HT1080 (cell line): Measurements from ENCODE around the gene MYADM. TPM values are rescaled to one million over a fixed set of nuclear protein-coding genes. Genes with fewer than 3 reads are reported as not detected.

Source experiments
- DNase-seq: peaks from one replicate; pipeline ENCODE4 v3.0.0-alpha.2; 2015; ENCODE audit warnings: low read depth
- total RNA-seq: library from RNA; depleted of rRNA; stranded (reverse); fragments of >200 nt; shearing (Covaris generic); gene quantifications from 2 replicates; pipeline ENCODE4 v1.2.3, GENCODE V29; 2014

Gene MYADM
- total RNA-seq, 1 experiment from 2014 or later, result 29.4 TPM

GRCh38 chr19:53884256-53884655, 16.6 kb downstream of the MYADM start:
- DNase-seq, result no peak

GRCh38 chr19:53885036-53885435, 17.4 kb downstream of the MYADM start:
- no peak for DNase-seq

- DNase-seq, result no peak
These were observed 24.8 kb downstream of the MYADM start for GRCh38 chr19:53892301-53892980.

- DNase-seq, result no peak
These were observed 25.3 kb downstream of the MYADM start for GRCh38 chr19:53892981-53893325.

GRCh38 chr19:53894707-53895106, 27.0 kb downstream of the MYADM start:
- DNase-seq, result no peak

GRCh38 chr19:53896682-53897081, 29.0 kb downstream of the MYADM start:
- no peak for DNase-seq

GRCh38 chr19:53897459-53897858, 29.8 kb downstream of the MYADM start:
- DNase-seq, result no peak

GRCh38 chr19:53898166-53898565, 30.5 kb downstream of the MYADM start:
- DNase-seq, result no peak

- DNase-seq, result no peak
These were observed 31.1 kb downstream of the MYADM start for GRCh38 chr19:53898636-53899341.

- no peak for DNase-seq
These were observed 32.6 kb downstream of the MYADM start for GRCh38 chr19:53900191-53900860.

GRCh38 chr19:53903055-53903680, 35.5 kb downstream of the MYADM start:
- DNase-seq, result no peak

GRCh38 chr19:53904909-53905308, 37.2 kb downstream of the MYADM start:
- DNase-seq, result no peak

- no peak for DNase-seq
These were observed 38.1 kb downstream of the MYADM start for GRCh38 chr19:53905787-53906186.

GRCh38 chr19:53906211-53907192, 38.8 kb downstream of the MYADM start:
- no peak for DNase-seq

GRCh38 chr19:53907193-53907581, 39.5 kb downstream of the MYADM start:
- DNase-seq, result no peak

GRCh38 chr19:53907690-53908089, 40.0 kb downstream of the MYADM start:
- DNase-seq, result no peak

- DNase-seq, result peak; percentile 56
These were observed 40.6 kb downstream of the MYADM start for GRCh38 chr19:53908106-53908934.

GRCh38 chr19:53908935-53909415, 41.3 kb downstream of the MYADM start, which contains the start of gene CACNG7:
Gene CACNG7 (plus strand): TSS chr19:53909278. CDS start chr19:53912832, 3,554 bp downstream.
- DNase-seq, result no peak

- no peak for DNase-seq
These were observed 41.9 kb downstream of the MYADM start for GRCh38 chr19:53909471-53910169.
